Neural cell (in vitro differentiated cells): Measurements from ENCODE around the gene TRABD2A. TPM values are rescaled to one million over a fixed set of nuclear protein-coding genes. Genes with fewer than 3 reads are reported as not detected.
A peak's percentile ranks its signal among the peaks of the same experiment; 100 is the strongest.

ENCODE experiments used
- H2AFZ ChIP-seq: fragments of 200-600, 300-800 bp; sonication (generic), shearing (Covaris generic); 2 replicates; pipeline ENCODE4 v1.6.0; 2014; ENCODE audit warnings: low read depth, mild to moderate bottlenecking, antibody characterized with exemption, low read length, moderate library complexity
- H3F3A ChIP-seq: fragments of 200-600 bp; shearing (Covaris generic); 2 replicates; pipeline ENCODE4 v1.6.1; 2016; ENCODE audit warnings: mild to moderate bottlenecking, moderate library complexity, mixed read lengths, antibody characterized with exemption, low read length; ENCODE audit not compliant: insufficient read depth, poor library complexity, severe bottlenecking
- H3K27ac ChIP-seq: fragments of 200-600, 300-800 bp; sonication (generic), shearing (Covaris generic); 2 replicates; pipeline ENCODE4 v1.5.1; 2014; ENCODE audit warnings: mild to moderate bottlenecking, low read length, moderate library complexity
- H3K27me3 ChIP-seq: fragments of 300-800, 200-600 bp; sonication (generic), shearing (Covaris generic); 2 replicates; pipeline ENCODE4 v1.6.0; 2014; ENCODE audit warnings: mild to moderate bottlenecking, low read depth, low read length, moderate library complexity; ENCODE audit not compliant: insufficient read depth
- H3K36me3 ChIP-seq: fragments of 300-800, 200-600 bp; sonication (generic), shearing (Covaris generic); 2 replicates; pipeline ENCODE4 v1.5.1; 2014; ENCODE audit warnings: mild to moderate bottlenecking, antibody characterized with exemption, low read length, moderate library complexity; ENCODE audit not compliant: insufficient read depth
- H3K4me2 ChIP-seq: fragments of 300-800, 200-600 bp; sonication (generic), shearing (Covaris generic); 2 replicates; pipeline ENCODE4 v1.6.0; 2014; ENCODE audit warnings: mild to moderate bottlenecking, low read length
- H3K4me3 ChIP-seq: fragments of 300-800, 200-600 bp; sonication (generic), shearing (Covaris generic); 2 replicates; pipeline ENCODE4 v1.5.1; 2014; ENCODE audit warnings: mild to moderate bottlenecking, low read length, moderate library complexity
- H3K79me2 ChIP-seq: fragments of 200-600 bp; shearing (Covaris generic); replicated peaks from 2 replicates; pipeline ENCODE4 v1.6.0; 2014; ENCODE audit warnings: mild to moderate bottlenecking, low read length, moderate library complexity; ENCODE audit not compliant: insufficient read depth
- H3K9ac ChIP-seq: fragments of 300-800, 200-600 bp; sonication (generic), shearing (Covaris generic); 2 replicates; pipeline ENCODE4 v1.6.1; 2016; ENCODE audit warnings: mild to moderate bottlenecking, low read length, mixed read lengths
- H3K9me2 ChIP-seq: fragments of 200-600 bp; shearing (Covaris generic); 2 replicates; pipeline ENCODE4 v1.6.1; 2016; ENCODE audit warnings: mild to moderate bottlenecking, low read length, mixed read lengths; ENCODE audit not compliant: insufficient read depth
- H3K9me3 ChIP-seq: fragments of 200-600, 300-800 bp; sonication (generic), shearing (Covaris generic); 2 replicates; pipeline ENCODE4 v1.6.1; 2016; ENCODE audit warnings: mild to moderate bottlenecking, mixed run types, low read length, moderate library complexity, mixed read lengths
- H4K20me1 ChIP-seq: fragments of 200-600 bp; shearing (Covaris generic); 2 replicates; pipeline ENCODE4 v1.6.1; 2016; ENCODE audit warnings: mild to moderate bottlenecking, mixed run types; ENCODE audit not compliant: insufficient read depth
- EP300 ChIP-seq: fragments of 450-650 bp; conservative IDR thresholded peaks from 2 replicates; pipeline ENCODE4 v1.6.1; 2014; ENCODE audit warnings: antibody characterized with exemption, mild to moderate bottlenecking, moderate library complexity; ENCODE audit not compliant: poor library complexity, severe bottlenecking
- EZH2 ChIP-seq: fragments of 200-600, 300-800 bp; shearing (Covaris generic), sonication (generic); IDR thresholded peaks from 2 replicates; pipeline ENCODE4 v1.6.1; 2014; ENCODE audit warnings: antibody characterized with exemption, low read length, borderline replicate concordance, mild to moderate bottlenecking; ENCODE audit not compliant: insufficient read depth, poor library complexity, severe bottlenecking
- MXI1 ChIP-seq: fragments of 450-650 bp; conservative IDR thresholded peaks from 2 replicates; pipeline ENCODE4 v1.6.1; 2014; ENCODE audit warnings: antibody characterized with exemption, mild to moderate bottlenecking; ENCODE audit not compliant: poor library complexity, severe bottlenecking
- POLR2AphosphoS5 ChIP-seq: IDR thresholded peaks from 2 replicates; pipeline ENCODE4 v1.6.1; 2012
- RAD21 ChIP-seq: fragments of 450-650 bp; conservative IDR thresholded peaks from 2 replicates; pipeline ENCODE4 v1.6.1; 2014; ENCODE audit warnings: antibody characterized with exemption, mild to moderate bottlenecking, moderate library complexity
- SMC3 ChIP-seq: fragments of 450-650 bp; conservative IDR thresholded peaks from 2 replicates; pipeline ENCODE4 v1.6.1; 2014; ENCODE audit warnings: antibody characterized with exemption, mild to moderate bottlenecking, moderate library complexity; ENCODE audit not compliant: poor library complexity
- TAF1 ChIP-seq: IDR thresholded peaks from 2 replicates; pipeline ENCODE4 v1.6.1; 2012; ENCODE audit warnings: low read depth
- polyA plus RNA-seq: library from polyadenylated mRNA; depleted of rRNA; stranded (reverse); fragments of >200 nt; gene quantifications from 2 replicates; pipeline ENCODE4 v1.2.3, GENCODE V29; 2014
- TF ChIP-seq, protein P1 (sequence below): IDR thresholded peaks from 2 replicates; pipeline ENCODE4 v1.6.1; 2012; ENCODE audit warnings: borderline replicate concordance
- TF ChIP-seq, protein P2 (sequence below): fragments of 450-650 bp; IDR thresholded peaks from 2 replicates; pipeline ENCODE4 v1.5.1; 2014; ENCODE audit warnings: antibody characterized with exemption, mild to moderate bottlenecking, moderate library complexity; ENCODE audit not compliant: poor library complexity, severe bottlenecking

The TRABD2A gene
- polyA plus RNA-seq, 1 donor from 2014 or later = 0.17 TPM

- Histone ChIP-seq H3K9me3 (no peaks in the 10 kb centered on the region), H3K9me2 (no peaks in the 10 kb centered on the region), H3F3A (no peaks in the 10 kb centered on the region), H2AFZ (no peak overlapping the region), H3K27ac (peak overlapping the region; percentile 97), H3K9ac (peak overlapping the region; percentile 99), H3K27me3 (no peaks in the 10 kb centered on the region), H4K20me1 (no peaks in the 10 kb centered on the region), H3K36me3 (peaks cover 3% of the 10 kb centered on the region), H3K4me2 (peak overlapping the region; percentile 89), H3K79me2 (peaks cover 29% of the 10 kb centered on the region), H3K4me3 (peak overlapping the region; percentile 89)
- TF ChIP-seq TAF1 = no peak
- TF ChIP-seq, protein P1, sequence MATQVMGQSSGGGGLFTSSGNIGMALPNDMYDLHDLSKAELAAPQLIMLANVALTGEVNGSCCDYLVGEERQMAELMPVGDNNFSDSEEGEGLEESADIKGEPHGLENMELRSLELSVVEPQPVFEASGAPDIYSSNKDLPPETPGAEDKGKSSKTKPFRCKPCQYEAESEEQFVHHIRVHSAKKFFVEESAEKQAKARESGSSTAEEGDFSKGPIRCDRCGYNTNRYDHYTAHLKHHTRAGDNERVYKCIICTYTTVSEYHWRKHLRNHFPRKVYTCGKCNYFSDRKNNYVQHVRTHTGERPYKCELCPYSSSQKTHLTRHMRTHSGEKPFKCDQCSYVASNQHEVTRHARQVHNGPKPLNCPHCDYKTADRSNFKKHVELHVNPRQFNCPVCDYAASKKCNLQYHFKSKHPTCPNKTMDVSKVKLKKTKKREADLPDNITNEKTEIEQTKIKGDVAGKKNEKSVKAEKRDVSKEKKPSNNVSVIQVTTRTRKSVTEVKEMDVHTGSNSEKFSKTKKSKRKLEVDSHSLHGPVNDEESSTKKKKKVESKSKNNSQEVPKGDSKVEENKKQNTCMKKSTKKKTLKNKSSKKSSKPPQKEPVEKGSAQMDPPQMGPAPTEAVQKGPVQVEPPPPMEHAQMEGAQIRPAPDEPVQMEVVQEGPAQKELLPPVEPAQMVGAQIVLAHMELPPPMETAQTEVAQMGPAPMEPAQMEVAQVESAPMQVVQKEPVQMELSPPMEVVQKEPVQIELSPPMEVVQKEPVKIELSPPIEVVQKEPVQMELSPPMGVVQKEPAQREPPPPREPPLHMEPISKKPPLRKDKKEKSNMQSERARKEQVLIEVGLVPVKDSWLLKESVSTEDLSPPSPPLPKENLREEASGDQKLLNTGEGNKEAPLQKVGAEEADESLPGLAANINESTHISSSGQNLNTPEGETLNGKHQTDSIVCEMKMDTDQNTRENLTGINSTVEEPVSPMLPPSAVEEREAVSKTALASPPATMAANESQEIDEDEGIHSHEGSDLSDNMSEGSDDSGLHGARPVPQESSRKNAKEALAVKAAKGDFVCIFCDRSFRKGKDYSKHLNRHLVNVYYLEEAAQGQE = peak; percentile 2
Measured at GRCh38 chr2:84906108-84906899, 25.4 kb upstream of the TRABD2A start.

GRCh38 chr2:84905181-84906107 lies 24.6 kb upstream of the TRABD2A start, which contains the start of gene TMSB10:
Gene TMSB10 (plus strand): TSS chr2:84905656.
- Histone ChIP-seq H3K4me2 (peak within 1 kb of the TSS; percentile 92), H3K9ac (peak within 1 kb of the TSS; percentile 99), H3K36me3 (peaks cover 3% of the 10 kb centered on the region), H3K79me2 (peaks cover 29% of the 10 kb centered on the region), H3K9me2 (no peaks in the 10 kb centered on the region), H3K9me3 (no peaks in the 10 kb centered on the region), H3K4me3 (peak within 1 kb of the TSS; percentile 89), H2AFZ (peak within 1 kb of the TSS; percentile 79), H3K27me3 (no peaks in the 10 kb centered on the region), H3K27ac (peak within 1 kb of the TSS; percentile 97), H3F3A (no peaks in the 10 kb centered on the region), H4K20me1 (no peaks in the 10 kb centered on the region)
- peak; percentile 78 for TF ChIP-seq EP300
- no peak for TF ChIP-seq EZH2
- peak; percentile 98 for TF ChIP-seq POLR2AphosphoS5
- TF ChIP-seq, protein P2, sequence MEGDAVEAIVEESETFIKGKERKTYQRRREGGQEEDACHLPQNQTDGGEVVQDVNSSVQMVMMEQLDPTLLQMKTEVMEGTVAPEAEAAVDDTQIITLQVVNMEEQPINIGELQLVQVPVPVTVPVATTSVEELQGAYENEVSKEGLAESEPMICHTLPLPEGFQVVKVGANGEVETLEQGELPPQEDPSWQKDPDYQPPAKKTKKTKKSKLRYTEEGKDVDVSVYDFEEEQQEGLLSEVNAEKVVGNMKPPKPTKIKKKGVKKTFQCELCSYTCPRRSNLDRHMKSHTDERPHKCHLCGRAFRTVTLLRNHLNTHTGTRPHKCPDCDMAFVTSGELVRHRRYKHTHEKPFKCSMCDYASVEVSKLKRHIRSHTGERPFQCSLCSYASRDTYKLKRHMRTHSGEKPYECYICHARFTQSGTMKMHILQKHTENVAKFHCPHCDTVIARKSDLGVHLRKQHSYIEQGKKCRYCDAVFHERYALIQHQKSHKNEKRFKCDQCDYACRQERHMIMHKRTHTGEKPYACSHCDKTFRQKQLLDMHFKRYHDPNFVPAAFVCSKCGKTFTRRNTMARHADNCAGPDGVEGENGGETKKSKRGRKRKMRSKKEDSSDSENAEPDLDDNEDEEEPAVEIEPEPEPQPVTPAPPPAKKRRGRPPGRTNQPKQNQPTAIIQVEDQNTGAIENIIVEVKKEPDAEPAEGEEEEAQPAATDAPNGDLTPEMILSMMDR = peak; percentile 47
- peak; percentile 67 for TF ChIP-seq MXI1
- TF ChIP-seq SMC3 = peak; percentile 39
- peak; percentile 32 for TF ChIP-seq RAD21
- TF ChIP-seq, protein P1 = peak; percentile 90
- peak; percentile 97 for TF ChIP-seq TAF1
